ENCODE data around the gene KIDINS220. TPM values are rescaled to one million over a fixed set of nuclear protein-coding genes. Genes with fewer than 3 reads are reported as not detected.
A peak's percentile ranks its signal among the peaks of the same experiment; 100 is the strongest.

KIDINS220 gene
- total RNA-seq, 1 experiment from 2014 or later = 29.3 TPM

DNA sequence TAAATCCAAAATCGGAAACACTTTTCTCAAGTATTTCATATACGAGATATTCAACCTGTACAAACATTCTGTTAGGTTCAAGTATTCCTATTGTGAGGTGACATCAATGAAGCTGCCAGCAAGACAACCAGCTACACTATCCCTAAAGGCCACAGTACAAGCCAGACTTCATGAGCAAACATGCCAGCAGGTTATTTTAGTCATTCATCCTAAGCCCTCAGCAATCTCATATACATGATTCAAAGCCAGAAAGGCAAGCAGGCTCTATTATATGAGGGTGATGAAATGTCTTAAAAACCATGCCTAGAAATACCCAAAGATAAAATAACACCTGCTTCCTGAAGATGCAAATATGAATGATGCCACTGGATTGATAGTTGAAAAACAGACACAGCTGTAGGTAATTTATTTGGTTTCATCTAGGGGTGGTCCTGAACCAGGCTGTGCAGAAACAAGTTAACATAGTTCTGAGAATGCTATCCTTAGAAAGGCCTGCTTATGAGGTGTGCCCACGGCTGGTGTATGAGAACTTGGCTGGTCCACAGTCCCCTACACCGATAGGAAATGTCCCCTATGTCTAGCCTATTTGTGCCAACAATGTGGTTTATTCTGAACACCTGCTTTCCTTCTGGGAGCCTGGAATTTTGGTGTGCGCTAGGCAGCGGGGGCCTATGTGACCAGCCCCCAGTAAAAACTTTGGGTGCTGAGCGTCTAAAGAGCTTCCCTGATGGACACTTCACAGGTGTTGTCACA is 48.2 kb upstream of the KIDINS220 start:
- H3K9me3 Mint-ChIP-seq = peaks cover 0 to 2% of the 10 kb centered on the region in 2 experiments; a peak in 2 of 5 replicates
- H3K18ac ChIP-seq (ENCODE audit: insufficient read length, low read depth, low read length) = no peak overlapping the region
- H3K23ac ChIP-seq (ENCODE audit: insufficient read length, low read depth, low read length) = no peak overlapping the region
- H2AFZ ChIP-seq (ENCODE audit: low read length) = no peak overlapping the region
- H3K27ac ChIP-seq (ENCODE audit: insufficient read length, low read depth, low read length) = no peak overlapping the region
- H3K14ac ChIP-seq (ENCODE audit: insufficient read depth, low read length) = no peak overlapping the region
- H2BK5ac ChIP-seq (ENCODE audit: insufficient read length, low read length) = no peak overlapping the region
- H2BK15ac ChIP-seq (ENCODE audit: low read depth, low read length) = no peak overlapping the region
- H4K5ac ChIP-seq (ENCODE audit: insufficient read length, low read depth, low read length) = no peak overlapping the region
- H3K27ac Mint-ChIP-seq = peak overlapping the region in 1 of 3 experiments; percentile 48; a peak in 1 of 7 replicates
- DNase-seq = no peak
- no peak overlapping the region for H3K56ac ChIP-seq (ENCODE audit: insufficient read length, low read depth, low read length)
- no peaks in the 10 kb centered on the region for H3K9me3 ChIP-seq (ENCODE audit: control insufficient read depth, low read depth, low read length)
- H3K27me3 Mint-ChIP-seq (ENCODE audit: low read depth) = no peaks in the 10 kb centered on the region; the same call in 1 of the 2 replicates
- no peaks in the 10 kb centered on the region for H3K23me2 ChIP-seq (ENCODE audit: insufficient read length, low read depth, low read length, poor library complexity, severe bottlenecking)
- H3K79me1 ChIP-seq (ENCODE audit: insufficient read depth, low read depth, low read length, poor library complexity, severe bottlenecking) = no peaks in the 10 kb centered on the region
- no peaks in the 10 kb centered on the region for H3K4me1 ChIP-seq (ENCODE audit: insufficient read depth, low read length)
- H3K4me3 Mint-ChIP-seq = no peak overlapping the region
- peaks cover 22 to 24% of the 10 kb centered on the region in 2 experiments for H3K4me1 Mint-ChIP-seq
- no peak overlapping the region for H2AK5ac ChIP-seq (ENCODE audit: insufficient read length, low read length)
- no peak overlapping the region for H2BK120ac ChIP-seq (ENCODE audit: low read depth, low read length, poor library complexity, severe bottlenecking)
- no peak overlapping the region for H4K91ac ChIP-seq (ENCODE audit: insufficient read length, low read depth, low read length)
- H3K27me3 ChIP-seq (ENCODE audit: insufficient read depth, low read length) = no peaks in the 10 kb centered on the region
- H4K8ac ChIP-seq (replicated peaks; ENCODE audit: insufficient read length, low read depth, low read length) = no peak overlapping the region
- H3K79me2 ChIP-seq (ENCODE audit: insufficient read depth, low read length) = no peaks in the 10 kb centered on the region
- no peak overlapping the region for H3T11ph ChIP-seq (ENCODE audit: low read length)
- H3K4me2 ChIP-seq (ENCODE audit: insufficient read depth, insufficient read length, low read length) = no peak overlapping the region
- no CpG with 5 or more reads among the region's 7 CpGs for WGBS (ENCODE audit: extremely low coverage, insufficient read length, low lambda C conversion rate)
- TF ChIP-seq CTCF (conservative IDR thresholded peaks at IDR 0.05) = no peak
- H2BK20ac ChIP-seq (ENCODE audit: low read depth, low read length, poor library complexity, severe bottlenecking) = no peak overlapping the region
- no peak overlapping the region for H3K4ac ChIP-seq (ENCODE audit: low read depth, low read length)
- peaks cover 0 to 9% (median 6%) of the 10 kb centered on the region in 3 experiments; a peak in 6 of 7 replicates for H3K36me3 Mint-ChIP-seq (ENCODE audit: insufficient read depth in 1 of 3, low read depth in 3 of 3)
- H2BK12ac ChIP-seq (ENCODE audit: insufficient read length, low read depth, low read length) = no peak overlapping the region
- H3K9ac ChIP-seq (ENCODE audit: extremely low read depth, insufficient read length, low read length) = no peak overlapping the region
- no peaks in the 10 kb centered on the region for H4K20me1 ChIP-seq (ENCODE audit: control insufficient read depth, insufficient read depth, insufficient read length)
